Osteoblast (primary cell): ENCODE data around the gene MYH16. TPM values are rescaled to one million over a fixed set of nuclear protein-coding genes. Genes with fewer than 3 reads are reported as not detected.
A peak's percentile ranks its signal among the peaks of the same experiment; 100 is the strongest.
"Not testable (repeated sequence)": the region's sequence is repeated elsewhere in the genome, so short reads cannot be mapped to it uniquely, and the experiment has no call there.

Experiments used
- DNase-seq: peaks from one replicate; pipeline ENCODE4 v3.0.0; 2011; ENCODE audit warnings: low spot score, mixed read lengths; ENCODE audit not compliant: insufficient read length; ENCODE audit errors: missing footprints
- H2AFZ ChIP-seq: 2 replicates; pipeline ENCODE4 v1.6.0; 2011; ENCODE audit warnings: mild to moderate bottlenecking, low read length
- H3K27ac ChIP-seq: 2 replicates; pipeline ENCODE4 v1.5.1; 2011; ENCODE audit warnings: mild to moderate bottlenecking, low read depth, low read length, moderate library complexity
- H3K27me3 ChIP-seq: 2 replicates; pipeline ENCODE4 v1.6.0; 2012; ENCODE audit warnings: mild to moderate bottlenecking, control low read depth, inconsistent platforms, low read length, moderate library complexity; ENCODE audit not compliant: insufficient read depth
- H3K36me3 ChIP-seq: 2 replicates; pipeline ENCODE4 v1.5.1; 2011; ENCODE audit warnings: mild to moderate bottlenecking, low read length, control low read depth, moderate library complexity; ENCODE audit not compliant: insufficient read depth
- H3K4me1 ChIP-seq: 2 replicates; pipeline ENCODE4 v1.5.1; 2011; ENCODE audit warnings: mild to moderate bottlenecking, low read length, control low read depth, moderate library complexity; ENCODE audit not compliant: insufficient read depth
- H3K4me2 ChIP-seq: 2 replicates; pipeline ENCODE4 v1.6.0; 2011; ENCODE audit warnings: mild to moderate bottlenecking, low read length; ENCODE audit not compliant: insufficient read depth
- H3K4me3 ChIP-seq: fragments of 200-600 bp; sonication (generic); 3 replicates; pipeline ENCODE4 v1.5.1; 2012; ENCODE audit warnings: mild to moderate bottlenecking, low read length, inconsistent platforms; ENCODE audit not compliant: insufficient read depth
- H3K79me2 ChIP-seq: 2 replicates; pipeline ENCODE4 v1.6.0; 2012; ENCODE audit warnings: mild to moderate bottlenecking, low read length, control low read depth, inconsistent platforms; ENCODE audit not compliant: insufficient read depth
- H3K9me3 ChIP-seq: 2 replicates; pipeline ENCODE4 v1.5.1; 2011; ENCODE audit warnings: low read depth, low read length, control low read depth
- H4K20me1 ChIP-seq: 2 replicates; pipeline ENCODE4 v1.6.0; 2012; ENCODE audit warnings: mild to moderate bottlenecking, low read length, control low read depth; ENCODE audit not compliant: insufficient read depth
- total RNA-seq: library from RNA; depleted of rRNA; stranded (reverse); fragments of >200 nt; gene quantifications from 2 replicates; pipeline ENCODE4 v1.2.3, GENCODE V29; 2012
- TF ChIP-seq, protein P1 (sequence below): IDR thresholded peaks from 2 replicates; pipeline ENCODE4 v1.5.1; 2011; ENCODE audit warnings: mild to moderate bottlenecking, low read depth, low read length, moderate library complexity; ENCODE audit errors: extremely low read depth

Gene MYH16
- total RNA-seq, 1 donor = not detected

DNA sequence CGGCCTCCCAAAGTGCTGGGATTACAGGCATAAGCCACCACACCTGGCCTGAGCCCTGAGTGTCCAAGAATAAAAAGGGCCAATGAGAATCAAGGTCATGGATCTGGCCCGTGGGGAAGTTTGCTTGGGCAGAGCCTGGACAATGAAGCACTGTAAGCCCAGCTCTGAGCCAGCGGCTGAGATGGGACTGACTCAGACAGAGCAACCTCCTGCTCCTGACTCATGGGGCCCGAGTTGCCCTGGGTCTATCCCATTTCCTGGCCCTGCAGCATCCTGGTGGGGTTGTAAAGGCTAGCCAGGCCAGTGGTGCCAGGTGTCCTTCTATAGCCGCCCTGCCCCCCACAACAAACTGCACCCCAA is 5.2 kb upstream of the MYH16 start:
- Histone ChIP-seq H3K4me1 (peaks cover 17% of the 10 kb centered on the region), H3K27me3 (peaks cover 8% of the 10 kb centered on the region), H3K36me3 (no peaks in the 10 kb centered on the region), H3K27ac (peak overlapping the region; percentile 77), H2AFZ (peak overlapping the region; percentile 32), H3K79me2 (no peaks in the 10 kb centered on the region), H4K20me1 (no peaks in the 10 kb centered on the region), H3K4me3 (no peak overlapping the region), H3K9me3 (no peaks in the 10 kb centered on the region), H3K4me2 (peak overlapping the region; percentile 41)
- TF ChIP-seq, protein P1, sequence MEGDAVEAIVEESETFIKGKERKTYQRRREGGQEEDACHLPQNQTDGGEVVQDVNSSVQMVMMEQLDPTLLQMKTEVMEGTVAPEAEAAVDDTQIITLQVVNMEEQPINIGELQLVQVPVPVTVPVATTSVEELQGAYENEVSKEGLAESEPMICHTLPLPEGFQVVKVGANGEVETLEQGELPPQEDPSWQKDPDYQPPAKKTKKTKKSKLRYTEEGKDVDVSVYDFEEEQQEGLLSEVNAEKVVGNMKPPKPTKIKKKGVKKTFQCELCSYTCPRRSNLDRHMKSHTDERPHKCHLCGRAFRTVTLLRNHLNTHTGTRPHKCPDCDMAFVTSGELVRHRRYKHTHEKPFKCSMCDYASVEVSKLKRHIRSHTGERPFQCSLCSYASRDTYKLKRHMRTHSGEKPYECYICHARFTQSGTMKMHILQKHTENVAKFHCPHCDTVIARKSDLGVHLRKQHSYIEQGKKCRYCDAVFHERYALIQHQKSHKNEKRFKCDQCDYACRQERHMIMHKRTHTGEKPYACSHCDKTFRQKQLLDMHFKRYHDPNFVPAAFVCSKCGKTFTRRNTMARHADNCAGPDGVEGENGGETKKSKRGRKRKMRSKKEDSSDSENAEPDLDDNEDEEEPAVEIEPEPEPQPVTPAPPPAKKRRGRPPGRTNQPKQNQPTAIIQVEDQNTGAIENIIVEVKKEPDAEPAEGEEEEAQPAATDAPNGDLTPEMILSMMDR = no peak
- DNase-seq = peak; percentile 97

DNA sequence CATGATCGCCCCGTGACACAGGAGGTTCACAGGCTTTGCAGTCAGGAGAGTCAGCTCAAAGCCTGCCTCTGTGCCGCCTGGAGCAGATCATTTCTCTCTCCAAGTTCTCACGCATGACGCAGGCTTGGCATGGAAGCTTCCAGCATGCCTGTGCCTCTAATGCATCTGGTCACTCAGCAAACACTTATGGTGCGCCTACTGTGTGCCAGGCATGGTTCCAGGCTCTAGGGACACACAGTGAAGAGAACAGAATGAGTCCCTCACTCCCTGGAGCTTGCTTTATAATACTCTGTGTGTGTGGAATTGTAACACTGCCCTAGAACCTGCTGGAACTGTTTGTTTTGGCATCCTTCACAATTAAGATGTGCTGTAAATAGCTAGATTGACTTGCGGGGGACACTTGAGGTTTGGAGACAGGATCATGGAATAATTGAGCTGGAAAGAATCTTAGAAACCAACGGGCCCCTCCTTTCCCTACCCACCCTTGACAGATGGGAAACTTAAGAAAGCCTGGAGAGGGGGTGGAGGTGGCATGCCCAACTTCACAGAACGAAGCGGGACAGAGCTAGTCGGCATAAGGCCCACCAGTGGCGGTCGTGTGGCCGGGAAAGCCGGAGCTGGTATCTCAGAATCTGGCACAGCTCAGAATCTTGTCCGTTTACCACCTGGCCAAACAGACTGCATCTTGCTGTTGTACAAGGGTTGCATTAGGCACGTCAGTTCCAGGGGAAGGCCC is 4.6 kb upstream of the MYH16 start:
- H3K4me1 ChIP-seq = peaks cover 17% of the 10 kb centered on the region
- H3K4me2 ChIP-seq = peak overlapping the region; percentile 41
- peak overlapping the region; percentile 32 for H2AFZ ChIP-seq
- H3K27me3 ChIP-seq = peaks cover 4% of the 10 kb centered on the region
- no peaks in the 10 kb centered on the region for H3K36me3 ChIP-seq
- TF ChIP-seq, protein P1 = no peak
- H3K9me3 ChIP-seq = no peaks in the 10 kb centered on the region
- peak overlapping the region; percentile 77 for H3K27ac ChIP-seq
- no peaks in the 10 kb centered on the region for H4K20me1 ChIP-seq
- H3K79me2 ChIP-seq = no peaks in the 10 kb centered on the region
- no peak overlapping the region for H3K4me3 ChIP-seq
- no peak for DNase-seq

DNA sequence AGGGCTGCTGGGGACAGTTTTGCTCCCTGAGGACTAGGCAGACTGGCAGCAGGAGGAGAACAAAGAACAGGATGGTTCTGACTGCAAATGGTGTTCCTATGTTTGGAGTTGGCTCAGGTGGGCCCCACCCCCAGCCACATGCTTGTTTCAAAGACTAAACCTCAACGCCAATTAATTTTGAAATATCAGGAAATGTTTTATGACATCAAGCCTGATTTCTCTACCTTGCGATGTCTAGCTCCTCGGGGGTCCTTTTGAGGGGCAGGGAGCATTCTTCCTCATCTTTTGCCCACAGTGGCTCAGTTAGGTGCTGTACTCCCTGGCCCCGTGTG is 4.1 kb upstream of the MYH16 start:
- peaks cover 1% of the 10 kb centered on the region for H3K27me3 ChIP-seq
- no peak overlapping the region for H3K4me3 ChIP-seq
- TF ChIP-seq, protein P1 = no peak
- H3K36me3 ChIP-seq = no peaks in the 10 kb centered on the region
- peak overlapping the region; percentile 20 for H2AFZ ChIP-seq
- peak overlapping the region; percentile 77 for H3K27ac ChIP-seq
- no peaks in the 10 kb centered on the region for H3K79me2 ChIP-seq
- H3K9me3 ChIP-seq = no peaks in the 10 kb centered on the region
- DNase-seq = no peak
- peak overlapping the region; percentile 3 for H3K4me2 ChIP-seq
- no peaks in the 10 kb centered on the region for H4K20me1 ChIP-seq
- peaks cover 17% of the 10 kb centered on the region for H3K4me1 ChIP-seq

DNA sequence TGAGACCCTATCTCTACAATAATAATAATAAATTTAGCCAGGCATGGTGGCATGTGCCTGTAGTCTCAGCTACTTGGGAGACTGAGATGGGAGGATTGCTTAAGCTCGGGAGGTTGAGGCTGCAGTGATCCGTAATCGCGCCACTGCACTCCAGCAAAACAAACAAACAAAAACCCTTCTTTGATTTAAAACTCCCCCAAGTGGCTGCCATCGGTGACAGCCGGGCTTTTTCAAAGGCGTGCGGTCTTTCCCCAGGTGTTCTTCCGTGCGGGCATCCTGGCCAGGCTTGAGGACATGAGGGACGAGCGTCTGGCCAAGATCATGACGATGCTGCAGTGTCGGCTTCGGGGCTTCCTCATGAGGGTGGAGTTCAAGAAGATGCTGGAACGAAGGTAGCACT is 1.9 kb upstream of the MYH16 start:
- Histone ChIP-seq H2AFZ (no peak overlapping the region), H3K36me3 (no peaks in the 10 kb centered on the region), H3K27ac (no peak overlapping the region), H3K27me3 (no peaks in the 10 kb centered on the region), H3K9me3 (no peaks in the 10 kb centered on the region), H4K20me1 (no peaks in the 10 kb centered on the region), H3K4me3 (no peak overlapping the region), H3K79me2 (no peaks in the 10 kb centered on the region), H3K4me1 (peaks cover 25% of the 10 kb centered on the region), H3K4me2 (no peak overlapping the region)
- TF ChIP-seq, protein P1 = no peak
- no peak for DNase-seq

DNA sequence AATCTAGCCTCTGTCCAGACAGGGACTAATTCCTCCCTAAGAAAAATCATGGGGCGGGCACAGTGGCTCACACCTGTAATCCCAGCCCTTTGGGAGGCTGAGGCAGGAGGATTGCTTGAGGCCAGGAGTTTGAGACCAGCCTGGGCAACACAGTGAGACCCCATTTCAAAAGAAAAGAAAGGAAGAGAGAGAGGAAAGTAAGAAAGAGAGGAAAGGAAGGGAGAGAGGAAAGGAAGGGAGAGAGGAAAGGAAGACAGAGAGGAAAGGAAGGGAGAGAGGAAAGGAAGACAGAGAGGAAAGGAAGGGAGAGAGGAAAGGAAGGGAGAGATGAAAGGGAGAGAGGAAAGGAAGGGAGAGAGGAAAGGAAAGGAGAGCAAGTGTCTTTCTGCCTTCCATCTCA is 922 bp downstream of the MYH16 start:
- H4K20me1 ChIP-seq, H3K27ac ChIP-seq, H3K4me2 ChIP-seq, H2AFZ ChIP-seq, H3K4me3 ChIP-seq, H3K9me3 ChIP-seq, H3K4me1 ChIP-seq, H3K36me3 ChIP-seq, DNase-seq, H3K27me3 ChIP-seq, H3K79me2 ChIP-seq: not testable (repeated sequence)

DNA sequence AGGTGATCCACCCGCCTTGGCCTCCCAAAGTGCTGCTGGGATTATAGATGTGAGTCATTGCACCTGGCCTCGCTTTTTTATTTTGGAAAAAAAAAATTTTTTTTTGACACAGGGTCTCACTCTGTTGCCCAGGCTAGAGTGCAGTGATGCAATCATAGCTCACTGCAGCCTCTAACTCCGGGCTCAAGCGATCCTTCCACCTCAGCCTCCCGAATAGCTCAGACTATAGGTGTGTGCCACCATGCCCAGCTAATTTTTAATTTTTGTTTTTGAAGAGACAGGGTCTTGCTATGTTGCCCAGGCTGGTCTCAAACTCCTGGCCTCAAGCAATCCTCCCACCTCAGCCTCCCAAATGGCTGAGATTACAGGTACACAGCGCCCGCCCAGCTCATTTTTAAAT is 2.3 kb downstream of the MYH16 start:
- not testable (repeated sequence) for H4K20me1 ChIP-seq, H3K4me1 ChIP-seq, H2AFZ ChIP-seq, H3K79me2 ChIP-seq, H3K9me3 ChIP-seq, H3K27me3 ChIP-seq, H3K4me2 ChIP-seq, H3K4me3 ChIP-seq, H3K36me3 ChIP-seq, H3K27ac ChIP-seq, DNase-seq
